ENCODE data around the gene MIEN1. TPM values are rescaled to one million over a fixed set of nuclear protein-coding genes. Genes with fewer than 3 reads are reported as not detected.

MIEN1 gene
- total and polyA plus RNA-seq, 8 donors, result 9.3 to 312 (median 114) TPM

DNA sequence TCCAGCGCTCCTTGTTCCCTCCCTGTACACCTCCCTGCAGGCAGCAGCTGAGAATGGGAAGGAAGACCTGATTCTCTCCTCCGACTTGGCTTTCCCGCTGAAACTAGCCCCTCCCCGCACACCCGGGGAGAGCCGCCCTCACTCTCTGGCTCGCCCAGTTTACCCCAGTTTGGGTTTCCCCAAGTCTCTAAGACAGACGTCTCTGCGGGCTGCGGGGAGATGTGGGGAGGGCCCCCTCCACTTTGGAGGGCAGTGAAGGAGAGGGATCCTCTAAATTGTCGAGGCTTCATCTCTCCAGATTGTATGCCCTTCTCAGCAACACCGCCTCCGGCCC lies 8.2 kb upstream of the MIEN1 start:
- no peaks in the 10 kb centered on the region for H3K9me3 ChIP-seq
- DNase-seq, result peak; percentile 70 to 84
- WGBS, 5 donors, result 2 to 3% (median 3%) methylated on average over 13 of the region's 13 CpGs
- TF ChIP-seq POLR2AphosphoS5 (IDR thresholded peaks at IDR 0.05) (no peak), POLR2A (IDR thresholded peaks at IDR 0.05) (no peak), EP300 (IDR thresholded peaks at IDR 0.05) (no peak)
- TF ChIP-seq, protein P1, sequence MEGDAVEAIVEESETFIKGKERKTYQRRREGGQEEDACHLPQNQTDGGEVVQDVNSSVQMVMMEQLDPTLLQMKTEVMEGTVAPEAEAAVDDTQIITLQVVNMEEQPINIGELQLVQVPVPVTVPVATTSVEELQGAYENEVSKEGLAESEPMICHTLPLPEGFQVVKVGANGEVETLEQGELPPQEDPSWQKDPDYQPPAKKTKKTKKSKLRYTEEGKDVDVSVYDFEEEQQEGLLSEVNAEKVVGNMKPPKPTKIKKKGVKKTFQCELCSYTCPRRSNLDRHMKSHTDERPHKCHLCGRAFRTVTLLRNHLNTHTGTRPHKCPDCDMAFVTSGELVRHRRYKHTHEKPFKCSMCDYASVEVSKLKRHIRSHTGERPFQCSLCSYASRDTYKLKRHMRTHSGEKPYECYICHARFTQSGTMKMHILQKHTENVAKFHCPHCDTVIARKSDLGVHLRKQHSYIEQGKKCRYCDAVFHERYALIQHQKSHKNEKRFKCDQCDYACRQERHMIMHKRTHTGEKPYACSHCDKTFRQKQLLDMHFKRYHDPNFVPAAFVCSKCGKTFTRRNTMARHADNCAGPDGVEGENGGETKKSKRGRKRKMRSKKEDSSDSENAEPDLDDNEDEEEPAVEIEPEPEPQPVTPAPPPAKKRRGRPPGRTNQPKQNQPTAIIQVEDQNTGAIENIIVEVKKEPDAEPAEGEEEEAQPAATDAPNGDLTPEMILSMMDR (IDR thresholded peaks at IDR 0.05), result no peak
- H3K36me3 ChIP-seq, result peaks cover 0 to 14% (median 13%) of the 10 kb centered on the region in 4 donors
- H3K27ac ChIP-seq, result peak overlapping the region; percentile 84 to 93 (median 88)
- peaks cover 33 to 64% (median 55%) of the 10 kb centered on the region in 4 donors for H3K4me1 ChIP-seq
- H3K27me3 ChIP-seq, result peaks cover 0 to 75% (median 44%) of the 10 kb centered on the region in 3 donors
- intact Hi-C loops (cut with DNase I; ENCODE audit: low total_unique reads), result no loop called here
- H3K4me3 ChIP-seq, result peak overlapping the region; percentile 42 to 62 (median 50)

DNA sequence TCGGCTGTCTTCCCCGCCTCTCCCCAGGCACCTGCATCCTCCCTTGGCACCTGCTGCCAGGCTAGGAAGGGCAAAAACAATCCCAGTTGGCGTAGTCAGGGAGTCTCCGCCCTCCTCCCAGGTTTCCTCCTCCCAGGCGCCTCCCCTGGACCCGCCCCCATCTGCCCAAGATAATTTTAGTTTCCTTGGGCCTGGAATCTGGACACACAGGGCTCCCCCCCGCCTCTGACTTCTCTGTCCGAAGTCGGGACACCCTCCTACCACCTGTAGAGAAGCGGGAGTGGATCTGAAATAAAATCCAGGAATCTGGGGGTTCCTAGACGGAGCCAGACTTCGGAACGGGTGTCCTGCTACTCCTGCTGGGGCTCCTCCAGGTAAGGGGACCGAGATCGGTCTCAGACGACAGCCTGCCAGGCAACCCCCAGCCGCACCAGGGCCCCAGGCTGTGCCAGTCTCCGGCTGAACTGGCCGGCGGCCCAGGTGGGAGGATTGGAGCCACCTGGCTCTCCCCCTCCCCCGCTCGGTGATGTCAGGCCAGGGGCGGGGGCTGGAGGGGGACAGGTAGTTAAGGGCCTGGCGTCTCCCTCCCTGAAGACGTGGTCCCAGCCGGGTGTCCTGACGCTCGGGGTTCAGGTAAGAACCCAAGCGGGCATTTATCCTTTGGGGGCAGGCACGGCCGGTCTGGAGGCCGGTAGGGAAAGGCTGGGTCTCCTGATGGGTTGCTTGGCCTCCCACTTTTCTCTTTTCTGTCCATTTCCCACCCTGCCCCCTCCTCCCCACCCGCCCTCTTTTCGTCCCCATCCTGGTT lies 7.6 kb upstream of the MIEN1 start, which contains the start of gene GRB7:
TSS of gene GRB7 (plus strand) at position 179 of the 808 bp plus-strand sequence. CDS start 4,364 bp downstream, outside the sequence.
- intact Hi-C loops (cut with DNase I; ENCODE audit: low total_unique reads), result no loop called here
- Histone ChIP-seq H3K27ac (peak within 1 kb of the TSS; percentile 84 to 93 (median 88)), H3K27me3 (peaks cover 0 to 70% (median 44%) of the 10 kb centered on the region in 3 donors), H3K9me3 (no peaks in the 10 kb centered on the region), H3K36me3 (peaks cover 0 to 10% (median 9%) of the 10 kb centered on the region in 4 donors), H3K4me3 (peak within 1 kb of the TSS; percentile 42 to 62 (median 50)), H3K4me1 (peaks cover 33 to 64% (median 55%) of the 10 kb centered on the region in 4 donors)
- peak; percentile 90 to 94 for DNase-seq
- TF ChIP-seq POLR2AphosphoS5 (IDR thresholded peaks at IDR 0.05) (peak; percentile 9 to 61 (median 55)), EP300 (IDR thresholded peaks at IDR 0.05) (no peak), POLR2A (IDR thresholded peaks at IDR 0.05) (peak in 2 of 4 donors; percentile 48 to 76)
- WGBS, 5 donors, result 8 to 17% (median 10%) methylated on average over 24 to 34 of the region's 34 CpGs

DNA sequence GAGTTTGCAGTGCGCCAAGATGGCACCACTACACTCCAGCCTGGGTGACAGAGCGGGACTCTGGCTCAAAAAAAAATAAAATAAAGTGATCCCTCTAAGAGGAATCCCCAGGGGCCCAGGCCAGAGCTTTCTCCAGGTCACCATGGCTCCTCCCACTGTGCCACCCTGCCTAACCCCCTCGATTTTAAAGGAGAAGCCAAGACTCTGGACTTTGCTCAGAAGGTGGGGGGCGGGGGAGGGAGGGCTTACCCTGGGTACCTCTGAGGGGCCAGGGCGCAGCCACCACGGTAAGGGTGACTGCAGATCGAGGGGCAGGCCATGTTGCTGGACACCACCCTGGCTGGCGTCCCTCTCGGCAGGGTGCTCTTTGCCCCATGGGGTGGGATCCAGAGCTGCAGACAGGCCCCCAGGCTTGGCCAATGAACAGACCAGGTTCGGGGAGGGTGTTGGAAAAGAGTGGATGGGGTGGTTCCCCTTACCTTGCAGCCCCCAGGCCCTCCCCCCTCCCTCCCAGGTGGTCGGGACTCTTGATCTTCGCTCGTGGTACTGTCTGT lies 7.0 kb upstream of the MIEN1 start:
- Histone ChIP-seq H3K4me3 (peak overlapping the region; percentile 42 to 62 (median 50)), H3K27me3 (peaks cover 0 to 63% (median 40%) of the 10 kb centered on the region in 3 donors), H3K9me3 (no peaks in the 10 kb centered on the region), H3K36me3 (peaks cover 0 to 3% (median 2%) of the 10 kb centered on the region in 4 donors), H3K27ac (peak overlapping the region; percentile 84 to 93 (median 88)), H3K4me1 (peaks cover 33 to 58% (median 55%) of the 10 kb centered on the region in 4 donors)
- intact Hi-C loops (cut with DNase I; ENCODE audit: low total_unique reads), result no loop called here
- DNase-seq, result peak in 1 of 2 donors; percentile 68
- TF ChIP-seq POLR2AphosphoS5 (IDR thresholded peaks at IDR 0.05), result no peak
- no peak for TF ChIP-seq EP300 (IDR thresholded peaks at IDR 0.05)
- TF ChIP-seq, protein P1 (IDR thresholded peaks at IDR 0.05), result no peak
- TF ChIP-seq POLR2A (IDR thresholded peaks at IDR 0.05), result no peak
- 28 to 36% (median 30%) methylated on average over 10 to 13 of the region's 13 CpGs for WGBS, 5 donors

DNA sequence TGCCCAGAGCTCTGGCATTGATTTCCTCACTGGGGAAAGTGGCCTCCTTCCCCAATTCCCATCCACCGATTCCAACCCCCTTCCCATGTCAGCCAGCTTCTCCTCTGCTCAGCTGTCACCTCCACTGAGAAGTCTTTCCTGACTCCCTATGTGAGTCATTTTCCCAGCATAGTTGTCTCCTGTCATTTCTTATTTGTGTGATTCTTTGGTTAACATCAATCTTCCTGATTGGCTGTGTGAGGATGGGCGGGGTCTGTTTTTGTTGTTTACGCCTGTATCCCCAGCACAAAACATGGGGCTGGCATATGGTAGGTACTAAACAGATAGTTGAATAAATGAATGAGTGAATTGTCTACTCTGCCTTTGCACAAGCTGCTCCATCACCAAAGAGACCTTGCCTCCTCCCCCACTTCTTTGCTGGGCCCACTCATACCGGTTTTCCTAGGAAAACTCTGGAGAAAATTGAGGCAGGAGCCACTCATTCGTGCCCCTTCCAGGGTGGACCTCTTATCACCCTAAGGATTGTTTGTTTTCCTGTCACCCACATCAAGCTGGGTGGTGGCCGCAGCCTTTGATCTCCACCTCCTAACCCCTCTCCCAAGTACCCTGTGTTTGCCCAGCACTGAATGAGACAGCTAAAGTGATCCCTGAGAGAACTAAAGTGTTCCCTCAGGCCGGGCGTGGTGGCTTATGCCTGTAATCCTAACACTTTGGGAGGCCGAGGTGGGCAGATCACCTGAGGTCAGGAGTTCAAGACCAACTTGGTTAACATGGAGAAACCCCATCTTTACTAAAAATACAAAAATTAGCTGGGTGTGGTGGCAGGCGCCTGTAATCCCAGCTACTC lies 6.2 kb upstream of the MIEN1 start:
- Histone ChIP-seq H3K36me3 (no peaks in the 10 kb centered on the region), H3K27me3 (peaks cover 0 to 56% (median 40%) of the 10 kb centered on the region in 3 donors), H3K27ac (peak overlapping the region; percentile 84 to 93 (median 88)), H3K4me1 (peaks cover 33 to 56% (median 53%) of the 10 kb centered on the region in 4 donors), H3K4me3 (peak overlapping the region in 2 of 4 donors; percentile 45 to 62), H3K9me3 (no peaks in the 10 kb centered on the region)
- intact Hi-C loops (cut with DNase I; ENCODE audit: low total_unique reads), result no loop called here
- 38 to 59% (median 43%) methylated on average over 10 of the region's 10 CpGs for WGBS, 5 donors
- TF ChIP-seq, protein P1 (IDR thresholded peaks at IDR 0.05), result no peak
- TF ChIP-seq POLR2A (IDR thresholded peaks at IDR 0.05) (no peak), POLR2AphosphoS5 (IDR thresholded peaks at IDR 0.05) (no peak), EP300 (IDR thresholded peaks at IDR 0.05) (no peak)
- DNase-seq, result no peak

All from stomach (tissue), 9 donors.